SU-DHL-6 (cell line): ENCODE data around the gene SNAP29.
"Not testable (repeated sequence)": the region's sequence is repeated elsewhere in the genome, so short reads cannot be mapped to it uniquely, and the experiment has no call there.

Experiments
- H2AFZ ChIP-seq: fragments of 200-600 bp; sonication (generic); 2 replicates; pipeline ENCODE4 v1.6.1; 2014; ENCODE audit warnings: low read depth, mild to moderate bottlenecking, moderate library complexity, mixed read lengths, antibody characterized with exemption, low read length; ENCODE audit not compliant: severe bottlenecking
- H3F3A ChIP-seq: fragments of 200-600 bp; shearing (Covaris generic); 2 replicates; pipeline ENCODE4 v1.6.0; 2016; ENCODE audit warnings: antibody characterized with exemption, mild to moderate bottlenecking; ENCODE audit not compliant: insufficient read depth
- H3K27ac ChIP-seq: fragments of 200-600 bp; sonication (generic); 2 replicates; pipeline ENCODE4 v1.5.1; 2016; ENCODE audit warnings: low read depth, mild to moderate bottlenecking, low read length, moderate library complexity, mixed read lengths
- H3K27me3 ChIP-seq: fragments of 200-600 bp; sonication (generic), shearing (Covaris generic); 2 replicates; pipeline ENCODE4 v1.6.0; 2014; ENCODE audit warnings: mild to moderate bottlenecking, low read length
- H3K36me3 ChIP-seq: fragments of 200-600 bp; sonication (generic); 2 replicates; pipeline ENCODE4 v1.6.1; 2014; ENCODE audit warnings: mild to moderate bottlenecking, low read length, mixed read lengths
- H3K4me2 ChIP-seq: fragments of 300-600, 200-600 bp; shearing (Covaris generic), sonication (generic); 2 replicates; pipeline ENCODE4 v1.6.0; 2014; ENCODE audit warnings: low read length, low read depth, mild to moderate bottlenecking; ENCODE audit not compliant: poor library complexity, severe bottlenecking
- H3K4me3 ChIP-seq: fragments of 200-600 bp; sonication (generic); 2 replicates; pipeline ENCODE4 v1.5.1; 2014; ENCODE audit warnings: antibody characterized with exemption, low read length, mild to moderate bottlenecking, mixed read lengths; ENCODE audit not compliant: insufficient read depth, poor library complexity, severe bottlenecking
- H3K79me2 ChIP-seq: fragments of 200-600 bp; sonication (generic); 2 replicates; pipeline ENCODE4 v1.6.1; 2014; ENCODE audit warnings: mild to moderate bottlenecking, low read length, moderate library complexity; ENCODE audit not compliant: insufficient read depth
- H3K9ac ChIP-seq: fragments of 200-600 bp; sonication (generic); 2 replicates; pipeline ENCODE4 v1.7.0; 2014; ENCODE audit warnings: mild to moderate bottlenecking, low read length
- H3K9me2 ChIP-seq: fragments of 200-600 bp; sonication (generic); replicated peaks from 2 replicates; pipeline ENCODE4 v1.6.1; 2014; ENCODE audit warnings: low read length; ENCODE audit not compliant: insufficient read depth
- H3K9me3 ChIP-seq: fragments of 200-600 bp; sonication (generic); 2 replicates; pipeline ENCODE4 v1.6.1; 2014; ENCODE audit warnings: low read length, mixed read lengths; ENCODE audit not compliant: insufficient read depth
- H4K20me1 ChIP-seq: fragments of 200-600 bp; sonication (generic); 2 replicates; pipeline ENCODE4 v1.6.1; 2014; ENCODE audit warnings: low read depth, mild to moderate bottlenecking, antibody characterized with exemption, low read length, moderate library complexity, mixed read lengths
- EZH2phosphoT487 ChIP-seq: fragments of 200-600 bp; sonication (generic), shearing (Covaris generic); conservative IDR thresholded peaks from 2 replicates; pipeline ENCODE4 v1.6.1; 2018; ENCODE audit warnings: mild to moderate bottlenecking, antibody characterized with exemption, low read length, moderate library complexity, mixed read lengths
- TF ChIP-seq, protein P1 (sequence below): fragments of 200-600 bp; sonication (generic); IDR thresholded peaks from one replicate; pipeline ENCODE4 v1.5.1; 2017; ENCODE audit warnings: antibody characterized with exemption, mild to moderate bottlenecking, low read length, moderate library complexity; ENCODE audit not compliant: insufficient read depth, poor library complexity, severe bottlenecking

Gene SNAP29

GRCh38 chr22:20818471-20818870 lies 40.3 kb upstream of the SNAP29 start:
- Histone ChIP-seq H3K27ac (no peak overlapping the region), H3K79me2 (no peaks in the 10 kb centered on the region), H3K4me3 (no peak overlapping the region), H3K27me3 (no peaks in the 10 kb centered on the region), H4K20me1 (no peaks in the 10 kb centered on the region), H2AFZ (no peak overlapping the region), H3K36me3 (no peaks in the 10 kb centered on the region), H3K4me2 (no peak overlapping the region), H3K9me3 (no peaks in the 10 kb centered on the region), H3K9ac (no peak overlapping the region), H3K9me2 (no peaks in the 10 kb centered on the region), H3F3A (no peaks in the 10 kb centered on the region)
- TF ChIP-seq, protein P1, sequence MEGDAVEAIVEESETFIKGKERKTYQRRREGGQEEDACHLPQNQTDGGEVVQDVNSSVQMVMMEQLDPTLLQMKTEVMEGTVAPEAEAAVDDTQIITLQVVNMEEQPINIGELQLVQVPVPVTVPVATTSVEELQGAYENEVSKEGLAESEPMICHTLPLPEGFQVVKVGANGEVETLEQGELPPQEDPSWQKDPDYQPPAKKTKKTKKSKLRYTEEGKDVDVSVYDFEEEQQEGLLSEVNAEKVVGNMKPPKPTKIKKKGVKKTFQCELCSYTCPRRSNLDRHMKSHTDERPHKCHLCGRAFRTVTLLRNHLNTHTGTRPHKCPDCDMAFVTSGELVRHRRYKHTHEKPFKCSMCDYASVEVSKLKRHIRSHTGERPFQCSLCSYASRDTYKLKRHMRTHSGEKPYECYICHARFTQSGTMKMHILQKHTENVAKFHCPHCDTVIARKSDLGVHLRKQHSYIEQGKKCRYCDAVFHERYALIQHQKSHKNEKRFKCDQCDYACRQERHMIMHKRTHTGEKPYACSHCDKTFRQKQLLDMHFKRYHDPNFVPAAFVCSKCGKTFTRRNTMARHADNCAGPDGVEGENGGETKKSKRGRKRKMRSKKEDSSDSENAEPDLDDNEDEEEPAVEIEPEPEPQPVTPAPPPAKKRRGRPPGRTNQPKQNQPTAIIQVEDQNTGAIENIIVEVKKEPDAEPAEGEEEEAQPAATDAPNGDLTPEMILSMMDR, result no peak
- no peak for TF ChIP-seq EZH2phosphoT487

- no peaks in the 10 kb centered on the region for H3K9me2 ChIP-seq
- H3K27ac ChIP-seq, result no peak overlapping the region
- no peak overlapping the region for H3K4me2 ChIP-seq
- H3K79me2 ChIP-seq, result no peaks in the 10 kb centered on the region
- no peak overlapping the region for H3K4me3 ChIP-seq
- no peaks in the 10 kb centered on the region for H3F3A ChIP-seq
- no peak for TF ChIP-seq EZH2phosphoT487
- TF ChIP-seq, protein P1, result no peak
- H3K36me3 ChIP-seq, result no peaks in the 10 kb centered on the region
- H3K27me3 ChIP-seq, result no peaks in the 10 kb centered on the region
- no peaks in the 10 kb centered on the region for H4K20me1 ChIP-seq
- no peaks in the 10 kb centered on the region for H3K9me3 ChIP-seq
- H2AFZ ChIP-seq, result no peak overlapping the region
- H3K9ac ChIP-seq, result no peak overlapping the region
Observed at GRCh38 chr22:20819471-20819870, 39.3 kb upstream of the SNAP29 start.

DNA sequence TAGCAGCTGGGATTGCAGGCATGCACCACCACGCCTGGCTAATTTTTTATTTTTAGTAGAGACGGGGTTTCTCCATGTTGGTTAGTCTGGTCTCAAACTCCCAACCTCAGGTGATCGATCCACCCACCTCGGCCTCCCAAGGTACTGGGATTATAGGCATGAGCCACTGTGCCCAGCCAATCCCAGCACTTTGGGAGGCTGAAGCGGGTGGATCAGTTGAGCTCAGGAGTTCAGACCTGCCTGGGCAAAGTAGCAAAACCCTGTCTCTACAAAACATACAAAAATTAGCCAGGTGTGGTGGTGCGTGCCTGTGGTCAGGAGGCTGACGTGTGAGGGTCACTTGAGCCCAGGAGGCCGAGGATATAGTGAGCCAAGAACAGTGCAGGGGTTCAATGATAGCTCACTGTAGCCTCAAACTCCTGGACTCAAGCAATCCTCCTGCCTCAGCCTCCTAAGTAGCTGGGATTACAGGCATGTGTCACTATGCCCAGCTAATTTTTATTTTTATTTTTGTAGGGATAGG lies 37.0 kb upstream of the SNAP29 start:
- not testable (repeated sequence) for H2AFZ ChIP-seq, H3K79me2 ChIP-seq, H3K4me3 ChIP-seq, H3K36me3 ChIP-seq, H3K9me3 ChIP-seq, H3K27ac ChIP-seq, H3K27me3 ChIP-seq, H3K9ac ChIP-seq, H3K4me2 ChIP-seq, H3F3A ChIP-seq, H4K20me1 ChIP-seq, H3K9me2 ChIP-seq

GRCh38 chr22:20822240-20822639 lies 36.6 kb upstream of the SNAP29 start:
- H3F3A ChIP-seq, result no peaks in the 10 kb centered on the region
- H3K9me3 ChIP-seq, result no peaks in the 10 kb centered on the region
- H3K4me3 ChIP-seq, result no peak overlapping the region
- H4K20me1 ChIP-seq, result no peaks in the 10 kb centered on the region
- H3K79me2 ChIP-seq, result no peaks in the 10 kb centered on the region
- no peak for TF ChIP-seq EZH2phosphoT487
- TF ChIP-seq, protein P1, result no peak
- H3K9me2 ChIP-seq, result no peaks in the 10 kb centered on the region
- no peaks in the 10 kb centered on the region for H3K27me3 ChIP-seq
- H2AFZ ChIP-seq, result no peak overlapping the region
- H3K27ac ChIP-seq, result no peak overlapping the region
- no peak overlapping the region for H3K9ac ChIP-seq
- H3K4me2 ChIP-seq, result no peak overlapping the region
- H3K36me3 ChIP-seq, result no peaks in the 10 kb centered on the region
